HepG2 (cell line): ENCODE results near the gene AARS1. TPM values are rescaled to one million over a fixed set of nuclear protein-coding genes. Genes with fewer than 3 reads are reported as not detected.

ENCODE experiments used
- AKNA ChIP-seq: sonication (generic); formaldehyde crosslinking; IDR thresholded peaks from 2 replicates; pipeline ENCODE4 v1.4.0; 2020; ENCODE audit warnings: missing genetic modification reagents, borderline replicate concordance
- ARHGAP35 ChIP-seq: sonication (generic); formaldehyde crosslinking; IDR thresholded peaks from 2 replicates; pipeline ENCODE4 v1.9.0; 2022; ENCODE audit warnings: mild to moderate bottlenecking, inconsistent platforms, moderate library complexity, missing genetic modification reagents, borderline replicate concordance
- BHLHE40 ChIP-seq: IDR thresholded peaks from 2 replicates; pipeline ENCODE4 v1.6.1; 2011; ENCODE audit warnings: low read length, improper control_type of control experiment
- HNRNPH1 ChIP-seq: fragments of 200-400 bp; formaldehyde crosslinking; optimal IDR thresholded peaks from 2 replicates; pipeline ENCODE3; 2017; ENCODE audit warnings: mild to moderate bottlenecking, low read depth, low read length
- KLF9 ChIP-seq: IDR thresholded peaks from 2 replicates; pipeline ENCODE4 v1.6.1; 2016; ENCODE audit warnings: low read depth
- MBD4 ChIP-seq: IDR thresholded peaks from 2 replicates; pipeline ENCODE4 v1.6.1; 2012; ENCODE audit warnings: low read length, inconsistent platforms, borderline replicate concordance
- REL ChIP-seq: sonication (generic); formaldehyde crosslinking; conservative IDR thresholded peaks from 2 replicates; pipeline ENCODE4 v1.8.0; 2022; ENCODE audit warnings: mild to moderate bottlenecking, missing genetic modification reagents, moderate library complexity
- TFDP1 ChIP-seq: IDR thresholded peaks from 2 replicates; pipeline ENCODE4 v1.6.1; 2016; ENCODE audit warnings: missing compliant biosample characterization, missing genetic modification reagents, borderline replicate concordance
- THAP11 ChIP-seq: IDR thresholded peaks from 2 replicates; pipeline ENCODE4 v1.6.1; 2016; ENCODE audit warnings: missing biosample characterization, missing genetic modification reagents
- ZFP36L2 ChIP-seq: sonication (generic); formaldehyde crosslinking; IDR thresholded peaks from 2 replicates; pipeline ENCODE4 v1.4.0; 2020; ENCODE audit warnings: missing genetic modification reagents
- ZNF230 ChIP-seq: sonication (generic); formaldehyde crosslinking; IDR thresholded peaks from 2 replicates; pipeline ENCODE4 v1.4.0; 2020; ENCODE audit warnings: mild to moderate bottlenecking, missing genetic modification reagents
- ZNF670 ChIP-seq: sonication (generic); formaldehyde crosslinking; IDR thresholded peaks from 2 replicates; pipeline ENCODE4 v1.8.0; 2022; ENCODE audit warnings: mild to moderate bottlenecking, missing genetic modification reagents, borderline replicate concordance
- polyA plus RNA-seq, 8 experiments: library from polyadenylated mRNA; depleted of rRNA in 3 of 8; stranded (reverse) in 7 of 8; unstranded in 1 of 8; fragments of >200 nt; fragmentation: Illumina TruSeq in 4 of 8; extraction: Trizol in 4 of 8; gene quantifications; 2 replicates each; pipeline versions ENCODE4 v1.2.1 to v1.2.3, GENCODE V29; 2011 to 2016; ENCODE audit warnings: low read depth in 4 of 8, missing spikeins in 1 of 8, mixed read lengths in 1 of 8; ENCODE audit not compliant: insufficient read depth in 1 of 8
- total RNA-seq, 5 experiments: library from RNA; depleted of rRNA; stranded (reverse); fragments of >200 nt; fragmentation: Illumina TruSeq; extraction: Trizol; gene quantifications; 2 replicates each; pipeline ENCODE4 v1.2.3, GENCODE V29; 2016; ENCODE audit warnings: low read depth in 1 of 5
- TF ChIP-seq, protein P1 (sequence below): sonication (generic); formaldehyde crosslinking; IDR thresholded peaks from 2 replicates; pipeline ENCODE4 v1.8.1; 2023; ENCODE audit warnings: missing genetic modification reagents, mild to moderate bottlenecking, borderline replicate concordance
- TF ChIP-seq, protein P2 (sequence below): sonication (generic); formaldehyde crosslinking; IDR thresholded peaks from 2 replicates; pipeline ENCODE4; 2020; ENCODE audit warnings: missing genetic modification reagents, mild to moderate bottlenecking, borderline replicate concordance
- TF ChIP-seq, protein P3 (sequence below): sonication (generic); formaldehyde crosslinking; conservative IDR thresholded peaks from 2 replicates; pipeline ENCODE4 v1.4.0; 2020; ENCODE audit warnings: missing genetic modification reagents

AARS1 gene
- total and polyA plus RNA-seq, 2 of the 13 experiments (the other 11 are each of a cell fraction or from before 2014, with no cell fraction given) = 107 to 132 TPM

DNA sequence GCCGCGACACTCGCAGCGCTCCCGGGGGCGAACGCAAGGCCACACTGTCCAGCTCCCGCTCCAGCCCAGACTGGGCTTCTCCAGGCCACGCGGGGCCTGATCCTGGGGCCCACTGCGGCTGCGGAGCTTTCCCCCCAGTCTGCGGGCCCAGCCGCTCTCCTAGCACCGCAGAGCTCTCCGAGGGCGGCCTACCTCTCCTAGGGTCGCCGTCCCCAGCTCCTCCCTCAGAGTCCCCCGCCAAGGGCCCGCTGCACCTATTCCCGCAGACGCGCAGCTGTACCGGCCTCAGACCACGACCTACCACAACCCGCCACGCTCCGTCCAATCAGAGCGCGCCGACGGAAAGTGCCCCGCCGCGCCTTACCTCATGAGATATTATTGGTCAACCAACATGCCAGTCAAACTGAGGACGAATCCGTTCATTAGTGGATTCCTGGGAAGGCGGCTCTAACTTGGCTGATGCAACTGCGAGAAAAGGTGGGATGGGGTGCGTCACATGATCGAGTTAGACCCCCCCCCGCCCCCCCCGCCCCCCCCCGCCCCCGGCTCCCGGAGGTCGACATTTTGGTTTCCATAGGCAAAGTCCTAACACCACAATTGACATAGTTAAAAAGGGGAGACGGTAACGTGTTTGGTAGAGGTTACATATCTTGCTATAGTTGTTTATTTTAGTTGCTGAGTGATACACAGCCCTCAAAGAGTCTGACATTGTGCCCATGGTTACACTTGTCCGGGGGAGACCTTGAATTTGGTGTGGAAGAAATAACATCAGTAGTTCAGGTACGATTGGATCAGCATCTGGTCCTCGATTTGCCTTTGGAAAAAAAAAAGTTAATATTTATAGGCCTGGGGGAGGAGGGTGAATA is at the start of gene AARS1 (continued):
- TF ChIP-seq TFDP1 (CRISPR knock-in tag) = peak; percentile 94
- 0 out of 2 replicates have a peak, but pooled peaks have one; percentile 61 for TF ChIP-seq ZFP36L2 (CRISPR knock-in tag)
- TF ChIP-seq ZNF670 (CRISPR knock-in tag) = no peak
- TF ChIP-seq, protein P1, sequence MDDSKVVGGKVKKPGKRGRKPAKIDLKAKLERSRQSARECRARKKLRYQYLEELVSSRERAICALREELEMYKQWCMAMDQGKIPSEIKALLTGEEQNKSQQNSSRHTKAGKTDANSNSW (CRISPR knock-in tag) = peak; percentile 86; the same call in 1 of the 2 replicates
- TF ChIP-seq, protein P2, sequence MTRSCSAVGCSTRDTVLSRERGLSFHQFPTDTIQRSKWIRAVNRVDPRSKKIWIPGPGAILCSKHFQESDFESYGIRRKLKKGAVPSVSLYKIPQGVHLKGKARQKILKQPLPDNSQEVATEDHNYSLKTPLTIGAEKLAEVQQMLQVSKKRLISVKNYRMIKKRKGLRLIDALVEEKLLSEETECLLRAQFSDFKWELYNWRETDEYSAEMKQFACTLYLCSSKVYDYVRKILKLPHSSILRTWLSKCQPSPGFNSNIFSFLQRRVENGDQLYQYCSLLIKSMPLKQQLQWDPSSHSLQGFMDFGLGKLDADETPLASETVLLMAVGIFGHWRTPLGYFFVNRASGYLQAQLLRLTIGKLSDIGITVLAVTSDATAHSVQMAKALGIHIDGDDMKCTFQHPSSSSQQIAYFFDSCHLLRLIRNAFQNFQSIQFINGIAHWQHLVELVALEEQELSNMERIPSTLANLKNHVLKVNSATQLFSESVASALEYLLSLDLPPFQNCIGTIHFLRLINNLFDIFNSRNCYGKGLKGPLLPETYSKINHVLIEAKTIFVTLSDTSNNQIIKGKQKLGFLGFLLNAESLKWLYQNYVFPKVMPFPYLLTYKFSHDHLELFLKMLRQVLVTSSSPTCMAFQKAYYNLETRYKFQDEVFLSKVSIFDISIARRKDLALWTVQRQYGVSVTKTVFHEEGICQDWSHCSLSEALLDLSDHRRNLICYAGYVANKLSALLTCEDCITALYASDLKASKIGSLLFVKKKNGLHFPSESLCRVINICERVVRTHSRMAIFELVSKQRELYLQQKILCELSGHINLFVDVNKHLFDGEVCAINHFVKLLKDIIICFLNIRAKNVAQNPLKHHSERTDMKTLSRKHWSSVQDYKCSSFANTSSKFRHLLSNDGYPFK (CRISPR knock-in tag) = peak; percentile 57; the same call in 1 of the 2 replicates
- TF ChIP-seq, protein P3, sequence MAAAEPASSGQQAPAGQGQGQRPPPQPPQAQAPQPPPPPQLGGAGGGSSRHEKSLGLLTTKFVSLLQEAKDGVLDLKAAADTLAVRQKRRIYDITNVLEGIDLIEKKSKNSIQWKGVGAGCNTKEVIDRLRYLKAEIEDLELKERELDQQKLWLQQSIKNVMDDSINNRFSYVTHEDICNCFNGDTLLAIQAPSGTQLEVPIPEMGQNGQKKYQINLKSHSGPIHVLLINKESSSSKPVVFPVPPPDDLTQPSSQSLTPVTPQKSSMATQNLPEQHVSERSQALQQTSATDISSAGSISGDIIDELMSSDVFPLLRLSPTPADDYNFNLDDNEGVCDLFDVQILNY = peak; percentile 86
- TF ChIP-seq THAP11 (CRISPR knock-in tag) = peak; percentile 83
- peak; percentile 70; the same call in 1 of the 2 replicates for TF ChIP-seq KLF9
- peak; percentile 82; the same call in 1 of the 2 replicates for TF ChIP-seq ZNF230
- 0 out of 2 replicates have a peak, but pooled peaks have one; percentile 34 for TF ChIP-seq REL
- peak; percentile 79; the same call in 1 of the 2 replicates for TF ChIP-seq ARHGAP35
- no peak for TF ChIP-seq MBD4
- peak; percentile 25 for TF ChIP-seq BHLHE40
- TF ChIP-seq AKNA (CRISPR knock-in tag) = peak; percentile 55; the same call in 1 of the 2 replicates
- peak; percentile 91 for TF ChIP-seq HNRNPH1
